Measurements from ENCODE around the gene SULF2.

SULF2 gene

DNA sequence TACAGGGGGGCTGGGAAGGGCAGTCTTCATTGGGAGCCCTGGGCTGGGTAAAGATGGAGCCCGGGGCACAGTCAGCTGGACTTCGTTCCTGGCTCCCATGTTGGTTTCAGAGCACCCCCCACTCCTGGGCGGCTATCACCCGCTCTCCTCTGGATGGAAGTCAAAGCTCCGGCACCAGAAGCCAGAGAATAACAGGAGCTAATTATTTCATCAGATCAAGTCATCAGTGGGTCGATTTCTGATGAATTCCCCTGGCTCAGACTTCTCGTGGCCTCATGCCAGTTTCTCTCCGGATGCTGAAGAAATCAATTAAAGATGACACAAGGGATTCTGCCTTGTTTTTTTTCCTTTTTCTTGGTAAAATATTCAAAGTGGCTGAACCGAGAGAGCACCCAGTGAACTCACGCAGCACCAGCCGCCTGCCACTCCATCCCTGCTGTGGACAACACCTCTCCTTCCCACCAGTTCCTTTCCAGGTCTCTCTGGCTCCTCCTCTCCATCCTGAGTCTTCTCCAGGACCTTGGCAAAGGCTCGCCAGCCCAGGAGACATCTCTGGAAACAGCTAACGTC is 22.5 kb downstream of the SULF2 start:
- no peak for DNase-seq (ENCODE audit: low read depth in 2 of 2)

DNA sequence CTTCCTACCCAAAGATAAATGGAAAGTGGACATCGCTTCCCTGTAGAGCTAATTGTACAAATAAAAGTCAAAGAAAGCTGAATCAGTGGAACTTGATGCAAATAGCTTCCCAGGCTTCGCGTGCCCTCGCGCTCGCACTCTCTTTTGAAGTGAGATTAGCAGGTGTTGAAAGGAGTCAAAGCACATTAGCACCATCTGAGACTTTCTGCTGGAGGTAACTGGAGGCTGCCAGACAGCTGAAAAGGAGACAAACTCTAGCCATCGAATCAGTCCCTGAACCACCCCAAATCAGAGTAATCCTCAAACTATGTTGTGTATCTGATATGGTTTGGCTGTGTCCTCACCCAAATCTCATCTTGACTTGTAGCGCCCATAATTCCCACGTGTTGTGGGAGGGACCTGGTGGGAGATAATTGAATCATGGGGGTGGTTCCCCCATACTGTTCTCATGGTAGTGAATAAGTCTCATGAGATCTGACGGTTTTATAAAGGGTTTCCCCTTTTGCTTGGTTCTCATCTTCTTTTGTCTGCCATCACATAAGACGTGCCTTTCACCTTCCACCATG is 23.7 kb downstream of the SULF2 start:
- no peak for DNase-seq (ENCODE audit: low read depth in 2 of 2)

DNA sequence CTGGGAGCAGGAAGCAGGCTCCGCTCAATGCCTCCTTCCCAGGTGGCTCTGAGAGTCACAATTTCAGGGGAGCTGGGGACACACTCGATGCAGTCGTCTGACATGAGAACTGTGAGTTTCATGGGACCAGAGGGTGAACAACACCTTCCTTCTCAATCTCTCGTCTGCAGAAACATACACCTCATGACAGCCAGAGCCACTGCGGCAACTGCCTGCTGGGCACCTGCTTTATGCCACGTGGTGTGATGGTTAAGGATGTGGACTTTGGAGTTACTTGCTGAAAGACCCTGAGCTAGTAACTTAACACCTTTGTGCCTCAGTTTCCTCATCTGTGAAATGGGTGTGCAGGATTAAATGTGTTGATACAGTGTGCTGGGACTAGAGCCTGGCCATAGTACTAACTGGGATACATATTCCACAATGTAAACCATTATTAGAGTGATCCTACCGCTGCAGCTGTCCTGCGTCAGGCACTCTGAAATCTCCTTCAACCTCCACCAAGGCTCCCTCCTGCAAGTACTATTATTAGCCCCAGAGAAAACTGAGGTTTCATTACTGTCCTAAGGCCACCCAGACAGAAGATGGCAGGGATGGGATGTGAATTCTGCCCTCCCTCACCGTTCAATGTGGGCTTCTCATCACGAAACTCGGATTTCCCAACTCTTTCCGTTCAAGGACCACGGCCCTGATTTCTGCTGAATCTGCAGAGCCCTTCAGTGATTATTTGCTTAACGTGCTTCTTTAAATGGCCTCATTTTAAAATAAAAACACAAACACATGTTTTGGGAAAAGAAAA is 24.4 kb downstream of the SULF2 start:
- no peak for DNase-seq (ENCODE audit: low read depth in 2 of 2)

DNA sequence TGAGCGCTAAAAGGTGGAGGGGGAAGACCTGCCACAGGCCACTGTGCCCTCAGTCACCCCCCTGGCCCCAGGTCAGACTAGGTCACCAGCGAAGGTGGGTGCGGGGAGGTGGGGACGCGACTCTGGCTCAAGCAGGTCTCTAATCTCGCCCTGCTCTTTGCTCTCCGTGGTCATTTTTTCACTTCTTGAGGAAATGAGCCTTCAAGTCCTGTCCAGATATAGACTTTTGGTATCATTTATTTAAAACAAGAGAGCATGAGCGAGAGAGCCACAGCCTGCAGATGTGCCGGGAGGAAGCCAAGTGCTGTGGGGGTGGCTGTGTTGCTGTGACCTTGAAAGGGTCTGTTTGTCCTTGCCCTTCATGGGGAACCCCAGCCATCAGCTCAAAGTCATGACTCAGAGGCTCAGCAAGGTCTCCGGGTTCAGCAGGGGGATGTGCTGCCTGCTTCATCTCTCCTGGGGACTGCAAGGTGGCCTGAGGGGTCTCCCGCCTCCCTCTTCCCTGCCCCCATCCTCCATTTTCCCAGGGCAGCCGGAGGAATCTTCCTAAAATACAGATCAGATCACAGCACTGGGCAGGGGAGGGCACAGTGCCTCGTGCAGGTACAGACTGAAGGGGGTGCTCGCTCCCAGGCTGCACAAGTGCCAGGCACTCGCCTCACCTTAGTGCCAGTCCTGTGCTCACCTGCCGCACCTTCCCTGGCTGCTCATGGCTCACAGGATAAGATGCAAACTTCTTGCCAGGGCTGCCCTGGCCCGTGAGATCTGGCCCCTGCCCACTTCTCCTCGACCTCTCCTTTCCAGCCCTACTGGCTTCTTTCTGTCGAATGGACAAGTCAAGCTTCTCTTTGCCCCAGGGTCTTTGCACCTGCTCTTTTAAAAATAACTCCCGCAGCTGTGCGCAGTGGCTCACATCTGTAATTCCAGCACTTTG is 26.5 kb downstream of the SULF2 start:
- DNase-seq (ENCODE audit: low read depth in 2 of 2), result no peak

DNA sequence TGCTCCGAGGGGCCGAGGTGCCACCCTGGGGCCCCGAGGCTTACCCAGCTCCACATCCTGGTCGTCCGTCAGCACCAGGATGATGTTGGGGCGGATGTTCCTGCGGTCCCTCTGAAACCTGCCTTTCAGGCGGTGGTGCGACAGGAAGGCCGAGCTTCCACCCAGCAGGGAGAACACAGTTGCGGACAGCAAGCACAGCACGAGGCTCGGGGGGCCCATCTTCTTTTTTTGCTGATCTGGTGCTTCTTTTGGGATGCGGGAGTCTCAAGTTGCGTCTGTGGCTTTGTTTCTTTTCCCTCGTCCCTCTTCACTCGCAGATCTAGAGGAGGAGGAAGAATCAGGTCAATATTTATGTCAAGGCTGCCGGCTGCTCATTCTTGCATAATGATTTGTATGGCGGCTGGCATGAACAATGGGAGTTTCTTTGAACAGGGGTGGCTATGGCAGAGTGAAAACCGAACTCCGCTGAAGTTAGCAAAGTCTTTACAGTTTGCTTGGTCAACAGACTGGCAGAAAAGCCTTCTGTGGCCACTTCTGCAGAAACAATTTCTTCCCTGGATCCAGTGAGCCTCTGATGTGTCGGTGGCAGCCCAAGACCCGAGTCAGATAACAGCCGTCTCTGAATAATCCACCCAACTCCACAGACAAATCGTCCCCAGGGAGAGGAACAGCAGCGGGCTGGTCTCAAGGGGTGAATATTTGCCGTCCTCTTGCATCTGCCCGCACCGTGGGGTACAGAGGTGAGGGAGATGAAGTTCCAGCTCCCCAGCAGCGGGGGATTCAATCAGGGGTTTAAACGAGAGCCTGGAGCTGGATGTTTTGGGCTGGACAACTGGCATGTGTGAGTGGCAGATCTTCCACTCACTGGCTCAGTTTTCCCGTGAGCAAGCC is 27.9 kb downstream of the SULF2 start:
- no peak for DNase-seq (ENCODE audit: low read depth in 2 of 2)

DNA sequence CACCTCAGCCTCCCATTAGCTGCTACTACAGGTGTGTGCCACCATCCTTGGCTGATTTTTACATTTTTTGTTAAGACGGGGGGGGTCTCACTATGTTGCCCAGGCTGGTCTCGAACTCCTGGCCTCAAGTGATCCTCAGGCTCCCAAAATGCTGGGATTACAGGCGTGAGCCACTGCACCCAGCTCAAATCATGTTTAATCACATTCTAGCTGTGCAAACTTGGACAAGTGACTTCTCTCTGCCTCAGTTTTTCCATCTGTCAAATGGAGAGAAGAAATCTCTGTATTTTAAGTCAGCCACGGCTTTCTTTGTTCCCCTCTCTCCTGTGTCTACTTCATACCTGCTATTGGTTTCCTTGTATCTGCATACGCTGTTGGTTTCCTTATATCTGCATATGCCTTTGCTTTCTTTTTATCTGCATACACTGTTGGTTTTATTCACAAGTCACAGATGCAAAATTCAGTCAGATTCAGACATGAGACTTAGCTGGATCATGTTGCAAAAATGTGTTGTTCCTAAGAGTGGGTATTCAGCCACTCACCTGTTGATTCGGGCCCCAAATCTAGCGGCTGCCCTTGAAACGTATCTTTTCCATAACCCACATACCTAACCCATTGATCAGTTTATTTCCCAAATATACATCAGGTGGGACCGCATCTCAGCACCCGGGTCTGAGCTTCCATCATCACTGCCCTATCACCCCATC is 30.2 kb downstream of the SULF2 start:
- DNase-seq (ENCODE audit: low read depth in 2 of 2), result no peak

DNA sequence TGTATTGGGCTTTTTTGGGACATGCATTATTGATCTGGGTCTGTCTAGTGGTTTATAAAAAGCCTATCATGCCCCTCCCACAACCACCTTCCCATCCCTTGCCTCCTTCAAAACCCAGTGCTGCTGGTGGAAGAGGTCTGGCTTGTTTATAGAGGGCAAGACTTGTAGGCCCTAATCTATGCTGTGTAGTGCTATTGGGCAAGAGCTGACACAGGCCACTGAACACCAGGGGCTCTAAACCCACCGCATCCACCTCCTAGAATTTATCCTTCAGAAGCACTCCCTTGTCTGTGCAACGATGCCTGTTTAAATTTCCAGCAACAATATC is 30.9 kb downstream of the SULF2 start:
- DNase-seq (ENCODE audit: low read depth in 2 of 2), result no peak

DNA sequence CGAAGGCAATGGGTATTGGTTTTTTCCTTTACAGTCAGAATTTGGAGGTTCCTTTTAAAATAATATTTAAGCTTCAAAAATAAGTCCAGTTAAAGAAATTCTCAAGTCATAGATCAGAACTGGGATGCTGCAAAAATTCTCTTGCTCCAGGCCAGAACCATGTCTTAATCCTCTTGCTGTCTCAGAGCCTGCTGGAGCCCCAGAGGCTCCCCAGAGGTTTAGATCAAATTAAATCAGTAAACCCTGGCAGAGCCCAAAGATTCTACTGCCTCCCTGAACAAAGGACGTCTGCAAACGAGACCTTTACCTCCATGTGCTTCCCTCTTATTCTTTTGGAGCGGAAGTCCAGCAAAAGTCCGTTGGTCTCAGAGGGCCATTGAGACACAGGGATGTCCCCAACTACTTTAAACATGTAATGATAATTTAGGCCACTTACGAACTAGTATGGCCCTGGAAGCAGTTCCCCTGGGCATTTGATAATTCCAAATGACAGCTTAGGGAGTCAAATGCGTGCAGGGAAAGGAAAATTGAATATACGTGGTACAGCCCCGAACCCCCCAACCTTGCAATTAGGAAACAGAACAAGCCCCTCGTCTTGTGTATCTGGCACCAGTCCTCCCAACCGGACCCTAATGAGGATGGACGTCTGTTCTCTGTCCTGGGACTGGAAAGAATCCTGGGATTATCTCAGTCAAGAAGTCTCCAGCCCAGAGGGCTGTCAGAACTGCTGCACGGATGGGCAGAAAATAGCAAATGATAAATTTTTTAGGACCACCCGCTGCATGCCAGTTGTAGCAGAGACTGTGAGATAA is 31.5 kb downstream of the SULF2 start:
- no peak for DNase-seq (ENCODE audit: low read depth in 2 of 2)

DNA sequence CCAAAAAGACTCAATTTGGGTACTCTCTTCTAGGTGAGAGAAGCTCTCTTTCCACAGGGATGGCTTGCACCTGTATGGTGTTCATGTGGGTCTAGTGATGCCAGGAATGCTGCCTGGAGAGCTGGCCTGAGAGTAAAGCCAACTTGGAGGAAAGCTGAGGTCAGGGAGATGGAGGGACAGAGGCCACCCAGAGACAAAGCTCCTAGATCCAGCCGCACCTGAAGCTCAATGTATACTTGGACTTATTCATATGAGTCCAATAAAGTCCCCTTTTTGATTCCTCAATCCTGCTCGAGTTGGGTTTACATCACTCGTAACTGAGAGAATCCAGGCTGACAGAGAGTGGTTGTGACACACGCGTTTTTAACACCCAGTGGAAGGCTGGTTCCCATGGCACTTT is 33.8 kb downstream of the SULF2 start:
- no peak for DNase-seq (ENCODE audit: low read depth in 2 of 2)

DNA sequence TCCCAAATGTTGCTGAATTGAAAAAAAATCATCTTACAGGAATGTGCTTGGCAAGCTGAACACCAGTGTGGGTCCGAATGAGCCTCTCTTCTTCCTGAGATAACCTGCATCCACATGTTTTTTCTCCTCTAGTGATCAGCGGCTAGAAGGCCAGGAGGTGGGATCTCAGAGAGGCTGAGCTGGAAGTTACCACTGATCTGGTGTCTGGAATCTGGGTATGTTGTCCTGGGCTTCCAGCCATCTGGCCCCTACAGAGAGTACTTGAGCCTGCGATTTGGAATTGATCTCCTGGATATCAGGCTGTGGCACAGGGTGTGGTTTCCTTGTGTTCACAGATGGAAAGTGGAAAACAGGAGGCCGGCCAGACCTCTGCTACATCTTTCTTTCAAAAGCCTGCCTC is 35.9 kb downstream of the SULF2 start:
- DNase-seq (ENCODE audit: low read depth in 2 of 2), result no peak

DNA sequence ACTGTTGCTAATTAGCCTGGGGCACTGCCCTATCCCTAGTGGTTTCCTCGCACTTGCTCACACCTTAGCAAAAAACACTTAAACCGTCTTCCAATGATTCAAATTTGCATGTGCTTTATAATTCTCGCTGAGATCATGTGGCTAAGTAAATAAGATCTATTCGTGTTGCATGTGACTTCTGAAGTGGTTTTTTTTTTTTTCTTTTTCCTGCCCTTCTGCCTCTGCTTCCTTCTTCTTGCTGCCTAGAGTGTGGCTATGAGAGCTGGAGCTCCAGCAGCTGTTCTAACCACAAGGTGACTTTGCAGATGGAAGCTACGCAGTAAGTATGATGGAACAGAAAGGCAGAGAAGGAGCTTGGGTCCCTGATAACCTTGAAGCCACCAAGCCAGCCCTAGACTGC is 36.5 kb downstream of the SULF2 start:
- no peak for DNase-seq (ENCODE audit: low read depth in 2 of 2)

DNA sequence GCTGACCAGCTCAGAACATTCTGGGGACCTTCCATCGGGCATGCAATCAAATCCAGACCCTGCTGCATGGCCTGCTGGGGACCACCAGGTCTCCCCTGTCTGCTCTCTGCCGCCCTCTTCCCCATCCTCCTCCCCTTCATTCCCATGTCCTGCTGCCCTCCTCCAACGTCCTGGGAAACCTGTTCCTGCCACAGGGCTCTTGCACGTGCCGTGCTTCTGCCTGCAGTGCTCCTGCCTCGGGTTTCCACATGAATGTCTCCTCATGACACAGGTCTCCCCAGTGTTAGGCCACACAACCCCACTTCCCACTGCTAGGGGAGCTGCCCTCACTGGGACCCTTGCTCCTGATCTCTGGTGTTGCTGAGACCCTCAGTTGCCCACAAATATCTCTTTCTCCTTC is 37.2 kb downstream of the SULF2 start:
- no peak for DNase-seq (ENCODE audit: low read depth in 2 of 2)

DNA sequence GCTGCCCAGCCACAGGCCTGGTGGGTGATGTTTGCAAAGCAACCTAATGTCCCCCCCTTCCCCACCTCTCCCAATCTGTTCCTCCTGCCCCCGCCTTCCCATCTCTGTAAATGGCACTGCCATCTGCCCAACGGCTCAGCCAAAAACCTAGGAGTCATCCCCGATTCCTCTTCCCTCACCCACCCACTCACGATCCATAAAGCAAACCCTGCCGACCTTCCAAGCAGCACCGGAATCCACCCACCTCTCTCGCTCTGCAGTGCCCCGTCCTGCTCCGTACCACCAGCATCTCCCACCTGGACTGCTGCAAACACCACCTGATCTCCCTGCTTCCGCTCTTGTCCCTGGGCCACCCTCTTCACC is 37.6 kb downstream of the SULF2 start:
- DNase-seq (ENCODE audit: low read depth in 2 of 2), result no peak

DNA sequence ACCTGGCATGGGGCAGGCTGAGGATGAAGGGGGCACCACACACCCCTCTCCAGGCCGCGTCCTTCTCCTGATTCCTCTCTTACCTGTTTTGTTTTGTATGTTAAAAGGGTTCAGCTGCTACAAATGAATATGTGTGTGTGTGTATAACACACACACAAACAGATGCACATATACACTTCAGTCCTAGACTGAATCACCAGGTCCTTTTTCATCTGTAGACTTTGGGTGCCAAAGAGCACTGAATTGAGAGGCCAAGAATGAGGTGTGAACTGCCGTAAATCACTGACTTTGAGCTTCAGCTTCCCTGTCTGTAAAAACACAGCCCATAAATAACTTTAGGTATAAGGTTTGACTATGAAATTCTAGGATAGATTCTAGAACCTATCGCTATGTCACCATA is 40.5 kb downstream of the SULF2 start:
- no peak for DNase-seq (ENCODE audit: low read depth in 2 of 2)

DNA sequence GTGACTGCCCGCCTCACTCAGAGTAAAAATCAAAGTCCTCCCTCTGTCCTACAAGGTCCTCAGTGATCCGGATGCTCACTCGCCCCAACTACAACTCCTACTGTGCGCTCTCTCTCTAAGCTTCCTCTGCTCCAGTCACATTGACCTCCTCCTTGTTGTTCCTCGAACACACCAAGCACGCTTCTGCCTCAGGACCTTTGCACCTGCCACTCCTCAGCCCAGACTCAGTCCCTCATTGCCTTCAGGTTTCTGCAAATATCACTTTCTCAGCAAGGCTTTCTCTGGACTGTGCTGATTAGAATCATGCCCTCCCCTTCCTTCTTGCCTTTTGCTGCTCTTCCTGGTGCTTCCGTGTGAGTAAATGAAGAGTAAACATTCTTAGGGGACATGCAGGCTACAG is 41.6 kb downstream of the SULF2 start:
- DNase-seq (ENCODE audit: low read depth in 2 of 2), result no peak

DNA sequence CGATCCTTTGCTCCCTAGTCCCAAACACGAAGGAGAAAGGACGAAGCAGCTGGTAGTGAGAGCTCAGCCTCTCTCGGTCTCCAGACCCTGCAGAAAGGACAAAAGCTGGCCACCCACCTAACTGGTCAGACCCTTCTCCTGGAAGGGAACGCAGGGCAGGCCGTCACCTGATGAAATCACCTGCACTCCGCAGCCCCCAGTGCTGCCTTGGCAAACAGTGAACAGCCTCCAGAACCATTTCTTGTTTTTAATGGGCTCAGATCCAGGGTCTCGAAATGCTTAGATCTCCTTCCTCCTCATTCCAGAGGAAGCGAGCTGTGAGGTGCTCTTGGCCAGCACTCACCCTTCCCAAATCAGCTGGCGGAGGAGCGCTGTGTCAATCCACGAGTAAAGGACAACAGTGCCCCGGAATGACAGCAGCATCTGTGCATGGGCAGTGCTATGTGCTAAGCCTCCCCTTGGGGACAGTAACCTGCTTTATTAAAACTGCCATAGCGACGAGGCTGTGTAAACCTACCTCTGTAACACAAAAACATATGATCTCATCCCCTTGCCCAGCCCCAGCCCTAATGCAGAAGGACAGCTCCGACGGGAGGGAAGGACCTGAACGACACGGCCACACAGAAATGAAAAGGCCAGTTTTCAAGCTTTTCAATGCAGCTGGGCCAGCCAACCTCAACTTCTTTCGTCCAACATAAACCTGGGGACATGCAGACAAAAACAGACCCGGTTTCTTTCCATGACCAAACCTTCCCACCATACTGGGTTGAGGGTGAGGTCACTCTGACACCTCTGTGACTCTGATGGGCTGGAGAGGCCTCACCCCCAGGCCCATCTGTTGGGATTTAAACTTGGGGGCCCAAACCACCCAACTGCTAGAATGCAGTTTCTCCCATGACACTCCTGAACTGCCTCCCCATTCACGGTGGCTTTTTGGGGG is 43.3 kb downstream of the SULF2 start:
- DNase-seq (ENCODE audit: low read depth in 2 of 2), result no peak

DNA sequence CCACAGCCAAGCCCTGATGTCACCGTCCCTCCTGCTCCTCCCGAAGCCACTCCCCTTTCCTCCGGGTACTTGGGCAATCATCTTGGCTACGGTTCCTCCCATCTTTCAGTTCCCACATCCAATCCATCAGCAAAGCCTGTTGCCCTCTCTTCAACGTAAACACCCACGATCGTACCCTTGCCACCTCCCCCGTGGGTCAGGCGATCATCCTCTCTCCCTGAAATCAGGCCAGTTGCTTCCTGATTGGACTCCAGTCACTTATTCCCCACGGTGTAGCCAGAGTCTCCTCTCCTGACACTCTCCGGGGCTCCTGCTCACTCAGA is 44.5 kb downstream of the SULF2 start:
- DNase-seq (ENCODE audit: low read depth in 2 of 2), result no peak

DNA sequence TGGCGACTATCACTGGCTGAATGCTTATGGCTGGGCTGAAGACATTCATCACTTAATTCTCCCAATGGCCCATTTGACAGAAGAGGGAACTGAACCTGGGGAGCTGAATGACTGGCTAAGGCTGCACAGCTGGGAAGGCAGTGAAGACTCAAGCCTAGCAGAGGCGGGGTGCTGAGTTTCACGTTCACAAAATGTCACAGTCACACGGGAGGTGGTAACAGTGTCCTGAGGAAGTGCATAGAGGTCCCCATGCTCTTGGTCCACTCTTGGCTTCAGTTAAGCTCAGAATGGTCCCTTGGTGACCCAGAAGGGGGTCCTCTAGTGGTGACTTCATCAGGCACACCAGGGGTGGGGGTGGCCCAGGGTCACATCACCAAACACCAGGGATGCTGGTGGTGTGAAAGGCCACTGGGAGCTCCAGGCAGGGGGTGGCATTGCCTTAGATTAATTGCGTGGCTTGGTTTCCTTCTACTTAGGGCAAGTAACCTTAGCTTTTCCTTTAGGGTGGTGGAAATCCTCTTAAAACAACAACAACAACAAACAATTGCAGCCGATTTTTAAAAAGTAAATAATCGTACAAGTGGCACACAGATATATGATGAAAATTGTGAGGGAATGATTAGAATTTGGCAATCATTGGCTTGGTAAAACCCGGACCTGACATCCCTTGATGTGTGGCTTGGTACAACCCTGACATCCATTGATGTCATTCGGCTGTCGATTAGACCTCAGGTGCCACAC is 45.0 kb downstream of the SULF2 start:
- no peak for DNase-seq (ENCODE audit: low read depth in 2 of 2)

Measured in stimulated activated CD4-positive, alpha-beta T cell treated with anti-CD3 and anti-CD28 coated beads, Interleukin-1b, Interleukin-23, amount 100 ng/mL, for 1 hour (primary cell).